ENCODE data around the gene C2orf68. TPM values are rescaled to one million over a fixed set of nuclear protein-coding genes. Genes with fewer than 3 reads are reported as not detected.

The C2orf68 gene
- total RNA-seq, 1 experiment from 2014 or later = 23.7 TPM

GRCh38 chr2:85590950-85591349 is 20.9 kb downstream of the C2orf68 start:
- POLR2A ChIA-PET = interaction anchor here (0.5 to 0.7 kb wide), 2 partner anchors 31 to 73 kb away, joined by 3 to 5 read pairs; no protein-coding TSS in a partner anchor

GRCh38 chr2:85589982-85590791 is 21.7 kb downstream of the C2orf68 start:
- Histone ChIP-seq H3K27ac (ENCODE audit: low read length) (no peak overlapping the region), H3K27me3 (ENCODE audit: control insufficient read depth, insufficient read depth, low read length) (no peaks in the 10 kb centered on the region), H3K9me3 (ENCODE audit: control insufficient read depth, insufficient read depth, low read depth, low read length) (no peaks in the 10 kb centered on the region), H3K4me1 (ENCODE audit: control insufficient read depth, insufficient read depth, low read length) (peaks cover 16% of the 10 kb centered on the region), H3K36me3 (ENCODE audit: control insufficient read depth, insufficient read depth, low read length) (no peaks in the 10 kb centered on the region), H3K4me3 (ENCODE audit: low read depth in 2 of 2, low read length in 2 of 2) (no peak overlapping the region)
- DNase-seq (ENCODE audit: low read depth, low spot score) (no peak), ATAC-seq (no peak)
- POLR2A ChIA-PET = interaction anchor here (0.5 kb wide), 1 partner anchor 31 kb away, joined by 5 read pairs; no protein-coding TSS in a partner anchor
- CTCF ChIA-PET = no interaction called here
- in situ Hi-C loops (cut with HindIII; ENCODE audit: low pct_unique_long_range_greater_than_20kb, low sequenced_read_pairs) (no loop called here), intact Hi-C loops (cut with micrococcal nuclease; ENCODE audit: unreplicated experiment) (no loop called here)
- TF ChIP-seq POLR2AphosphoS5 (IDR thresholded peaks at IDR 0.05; ENCODE audit: low read depth, low read length) = no peak
- TF ChIP-seq, protein P1, sequence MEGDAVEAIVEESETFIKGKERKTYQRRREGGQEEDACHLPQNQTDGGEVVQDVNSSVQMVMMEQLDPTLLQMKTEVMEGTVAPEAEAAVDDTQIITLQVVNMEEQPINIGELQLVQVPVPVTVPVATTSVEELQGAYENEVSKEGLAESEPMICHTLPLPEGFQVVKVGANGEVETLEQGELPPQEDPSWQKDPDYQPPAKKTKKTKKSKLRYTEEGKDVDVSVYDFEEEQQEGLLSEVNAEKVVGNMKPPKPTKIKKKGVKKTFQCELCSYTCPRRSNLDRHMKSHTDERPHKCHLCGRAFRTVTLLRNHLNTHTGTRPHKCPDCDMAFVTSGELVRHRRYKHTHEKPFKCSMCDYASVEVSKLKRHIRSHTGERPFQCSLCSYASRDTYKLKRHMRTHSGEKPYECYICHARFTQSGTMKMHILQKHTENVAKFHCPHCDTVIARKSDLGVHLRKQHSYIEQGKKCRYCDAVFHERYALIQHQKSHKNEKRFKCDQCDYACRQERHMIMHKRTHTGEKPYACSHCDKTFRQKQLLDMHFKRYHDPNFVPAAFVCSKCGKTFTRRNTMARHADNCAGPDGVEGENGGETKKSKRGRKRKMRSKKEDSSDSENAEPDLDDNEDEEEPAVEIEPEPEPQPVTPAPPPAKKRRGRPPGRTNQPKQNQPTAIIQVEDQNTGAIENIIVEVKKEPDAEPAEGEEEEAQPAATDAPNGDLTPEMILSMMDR (IDR thresholded peaks at IDR 0.05) = no peak
- TF ChIP-seq, protein P2, sequence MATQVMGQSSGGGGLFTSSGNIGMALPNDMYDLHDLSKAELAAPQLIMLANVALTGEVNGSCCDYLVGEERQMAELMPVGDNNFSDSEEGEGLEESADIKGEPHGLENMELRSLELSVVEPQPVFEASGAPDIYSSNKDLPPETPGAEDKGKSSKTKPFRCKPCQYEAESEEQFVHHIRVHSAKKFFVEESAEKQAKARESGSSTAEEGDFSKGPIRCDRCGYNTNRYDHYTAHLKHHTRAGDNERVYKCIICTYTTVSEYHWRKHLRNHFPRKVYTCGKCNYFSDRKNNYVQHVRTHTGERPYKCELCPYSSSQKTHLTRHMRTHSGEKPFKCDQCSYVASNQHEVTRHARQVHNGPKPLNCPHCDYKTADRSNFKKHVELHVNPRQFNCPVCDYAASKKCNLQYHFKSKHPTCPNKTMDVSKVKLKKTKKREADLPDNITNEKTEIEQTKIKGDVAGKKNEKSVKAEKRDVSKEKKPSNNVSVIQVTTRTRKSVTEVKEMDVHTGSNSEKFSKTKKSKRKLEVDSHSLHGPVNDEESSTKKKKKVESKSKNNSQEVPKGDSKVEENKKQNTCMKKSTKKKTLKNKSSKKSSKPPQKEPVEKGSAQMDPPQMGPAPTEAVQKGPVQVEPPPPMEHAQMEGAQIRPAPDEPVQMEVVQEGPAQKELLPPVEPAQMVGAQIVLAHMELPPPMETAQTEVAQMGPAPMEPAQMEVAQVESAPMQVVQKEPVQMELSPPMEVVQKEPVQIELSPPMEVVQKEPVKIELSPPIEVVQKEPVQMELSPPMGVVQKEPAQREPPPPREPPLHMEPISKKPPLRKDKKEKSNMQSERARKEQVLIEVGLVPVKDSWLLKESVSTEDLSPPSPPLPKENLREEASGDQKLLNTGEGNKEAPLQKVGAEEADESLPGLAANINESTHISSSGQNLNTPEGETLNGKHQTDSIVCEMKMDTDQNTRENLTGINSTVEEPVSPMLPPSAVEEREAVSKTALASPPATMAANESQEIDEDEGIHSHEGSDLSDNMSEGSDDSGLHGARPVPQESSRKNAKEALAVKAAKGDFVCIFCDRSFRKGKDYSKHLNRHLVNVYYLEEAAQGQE (IDR thresholded peaks at IDR 0.05; ENCODE audit: insufficient read depth in 1 of 2, low read depth in 2 of 2, low read length in 1 of 2) = no peak
- TF ChIP-seq SIN3A (IDR thresholded peaks at IDR 0.05; ENCODE audit: borderline replicate concordance, insufficient read depth, low read depth, low read length) = no peak
- TF ChIP-seq TCF7L2 (IDR thresholded peaks at IDR 0.05; ENCODE audit: low read depth, low read length) = no peak
- BruUV-seq (replicated peaks) = no TSS peak

More at GRCh38 chr2:85590950-85591349, 20.9 kb downstream of the C2orf68 start:
- peaks cover 2% of the 10 kb centered on the region; the same call in 1 of the 2 replicates for H3K36me3 ChIP-seq (ENCODE audit: control insufficient read depth, insufficient read depth, low read length)
- H3K9me3 ChIP-seq (ENCODE audit: control insufficient read depth, insufficient read depth, low read depth, low read length) = no peaks in the 10 kb centered on the region
- ATAC-seq (no peak), DNase-seq (ENCODE audit: low read depth, low spot score) (no peak)
- no peaks in the 10 kb centered on the region for H3K27me3 ChIP-seq (ENCODE audit: control insufficient read depth, insufficient read depth, low read length)
- in situ Hi-C loops (cut with HindIII; ENCODE audit: low pct_unique_long_range_greater_than_20kb, low sequenced_read_pairs) (no loop called here), intact Hi-C loops (cut with micrococcal nuclease; ENCODE audit: unreplicated experiment) (no loop called here)
- TF ChIP-seq TCF7L2 (IDR thresholded peaks at IDR 0.05; ENCODE audit: low read depth, low read length) (no peak), SIN3A (IDR thresholded peaks at IDR 0.05; ENCODE audit: borderline replicate concordance, insufficient read depth, low read depth, low read length) (no peak), POLR2AphosphoS5 (IDR thresholded peaks at IDR 0.05; ENCODE audit: low read depth, low read length) (no peak)
- TF ChIP-seq, protein P1 (IDR thresholded peaks at IDR 0.05) = no peak
- TF ChIP-seq, protein P2 (IDR thresholded peaks at IDR 0.05; ENCODE audit: insufficient read depth in 1 of 2, low read depth in 2 of 2, low read length in 1 of 2) = no peak
- no peak overlapping the region for H3K27ac ChIP-seq (ENCODE audit: low read length)
- no TSS peak for BruUV-seq (replicated peaks)
- CTCF ChIA-PET = no interaction called here
- no peak overlapping the region for H3K4me3 ChIP-seq (ENCODE audit: low read depth in 2 of 2, low read length in 2 of 2)
- H3K4me1 ChIP-seq (ENCODE audit: control insufficient read depth, insufficient read depth, low read length) = peaks cover 9% of the 10 kb centered on the region

Data from Panc1 (cell line).